Right atrium auricular region (tissue), 2 donors: ENCODE results near the gene GMPR2. TPM values are rescaled to one million over a fixed set of nuclear protein-coding genes. Genes with fewer than 3 reads are reported as not detected.

Experiments
- DNase-seq: peaks from one replicate; pipeline ENCODE4 v3.0.0-alpha.2; 2019; ENCODE audit warnings: low spot score
- H3K27ac ChIP-seq, 2 donors: fragments of 200-600 bp; sonication (generic); 1 replicate in 1 of 2; 2 replicates in 1 of 2; pipeline ENCODE4 v1.5.1; 2016 to 2019
- H3K27me3 ChIP-seq, 2 donors: fragments of 200-600 bp; sonication (generic); one replicate each; pipeline versions ENCODE4 v1.5.1 to v1.6.0; 2017 to 2019
- H3K36me3 ChIP-seq: fragments of 200-600 bp; sonication (generic); one replicate; pipeline ENCODE4 v1.5.1; 2016
- H3K4me1 ChIP-seq, 2 donors: fragments of 200-600 bp; sonication (generic); one replicate each; pipeline versions ENCODE4 v1.5.1 to v1.6.0; 2017 to 2019
- H3K4me3 ChIP-seq, 2 donors: fragments of 200-600 bp; sonication (generic); 1 replicate in 1 of 2; 2 replicates in 1 of 2; pipeline ENCODE4 v1.5.1; 2017 to 2019; ENCODE audit warnings: mild to moderate bottlenecking in 1 of 2, moderate library complexity in 1 of 2
- H3K9me3 ChIP-seq, 2 donors: fragments of 200-600 bp; sonication (generic); one replicate each; pipeline ENCODE4 v1.5.1; 2019
- total RNA-seq, 2 donors: library from RNA; depleted of rRNA; stranded (reverse); fragments of >200 nt; gene quantifications; one replicate each; pipeline ENCODE4 v1.1.0, GENCODE V29; 2016
- TF ChIP-seq, protein P1 (sequence below), 2 donors: fragments of 200-600 bp; sonication (generic); IDR thresholded peaks; one replicate each; pipeline ENCODE4 v1.5.1; 2019; ENCODE audit warnings: antibody characterized with exemption in 2 of 2

GMPR2 gene
- total RNA-seq, 2 donors from 2014 or later, result 28.1 to 31.7 TPM

GRCh38 chr14:24224618-24225071 lies 8.1 kb upstream of the GMPR2 start:
- H3K9me3 ChIP-seq, result no peaks in the 10 kb centered on the region
- TF ChIP-seq, protein P1, sequence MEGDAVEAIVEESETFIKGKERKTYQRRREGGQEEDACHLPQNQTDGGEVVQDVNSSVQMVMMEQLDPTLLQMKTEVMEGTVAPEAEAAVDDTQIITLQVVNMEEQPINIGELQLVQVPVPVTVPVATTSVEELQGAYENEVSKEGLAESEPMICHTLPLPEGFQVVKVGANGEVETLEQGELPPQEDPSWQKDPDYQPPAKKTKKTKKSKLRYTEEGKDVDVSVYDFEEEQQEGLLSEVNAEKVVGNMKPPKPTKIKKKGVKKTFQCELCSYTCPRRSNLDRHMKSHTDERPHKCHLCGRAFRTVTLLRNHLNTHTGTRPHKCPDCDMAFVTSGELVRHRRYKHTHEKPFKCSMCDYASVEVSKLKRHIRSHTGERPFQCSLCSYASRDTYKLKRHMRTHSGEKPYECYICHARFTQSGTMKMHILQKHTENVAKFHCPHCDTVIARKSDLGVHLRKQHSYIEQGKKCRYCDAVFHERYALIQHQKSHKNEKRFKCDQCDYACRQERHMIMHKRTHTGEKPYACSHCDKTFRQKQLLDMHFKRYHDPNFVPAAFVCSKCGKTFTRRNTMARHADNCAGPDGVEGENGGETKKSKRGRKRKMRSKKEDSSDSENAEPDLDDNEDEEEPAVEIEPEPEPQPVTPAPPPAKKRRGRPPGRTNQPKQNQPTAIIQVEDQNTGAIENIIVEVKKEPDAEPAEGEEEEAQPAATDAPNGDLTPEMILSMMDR (IDR thresholded peaks at IDR 0.05), result no peak
- H3K36me3 ChIP-seq, result peaks cover 10% of the 10 kb centered on the region
- no peaks in the 10 kb centered on the region for H3K27me3 ChIP-seq
- H3K27ac ChIP-seq, result peak overlapping the region in 1 of 2 donors; percentile 41
- DNase-seq, result no peak
- H3K4me1 ChIP-seq, result no peaks in the 10 kb centered on the region
- no peak overlapping the region for H3K4me3 ChIP-seq

- Histone ChIP-seq H3K4me1 (peaks cover 0 to 10% of the 10 kb centered on the region in 2 donors), H3K27ac (no peak overlapping the region), H3K9me3 (no peaks in the 10 kb centered on the region), H3K4me3 (no peak overlapping the region), H3K36me3 (peaks cover 10% of the 10 kb centered on the region), H3K27me3 (no peaks in the 10 kb centered on the region)
- no peak for DNase-seq
- TF ChIP-seq, protein P1 (IDR thresholded peaks at IDR 0.05), result no peak
These were observed 6.3 kb upstream of the GMPR2 start for GRCh38 chr14:24226473-24226872.

DNA sequence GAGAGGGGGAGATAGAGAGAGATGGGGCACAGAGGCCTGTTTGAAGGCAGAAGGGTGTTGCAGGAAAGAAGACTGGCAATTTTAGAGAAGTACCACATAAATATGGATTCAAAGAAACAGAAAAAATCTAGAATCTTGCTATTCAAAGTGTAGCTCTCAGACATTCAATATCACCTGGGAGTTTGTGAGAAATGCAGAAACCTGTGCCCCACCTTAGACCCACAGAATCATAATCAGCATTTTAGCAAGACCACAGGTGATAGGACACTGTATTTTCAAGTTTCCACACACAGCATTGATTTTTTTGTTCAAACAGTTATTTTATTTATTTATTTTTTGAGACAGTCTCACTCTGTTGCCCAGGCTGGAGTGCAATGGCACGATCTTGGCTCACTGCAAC lies 3.8 kb upstream of the GMPR2 start:
- Histone ChIP-seq H3K4me1 (peaks cover 0 to 22% of the 10 kb centered on the region in 2 donors), H3K27me3 (no peaks in the 10 kb centered on the region), H3K4me3 (no peak overlapping the region), H3K9me3 (no peaks in the 10 kb centered on the region), H3K27ac (no peak overlapping the region), H3K36me3 (peaks cover 10% of the 10 kb centered on the region)
- TF ChIP-seq, protein P1 (IDR thresholded peaks at IDR 0.05), result no peak
- no peak for DNase-seq

DNA sequence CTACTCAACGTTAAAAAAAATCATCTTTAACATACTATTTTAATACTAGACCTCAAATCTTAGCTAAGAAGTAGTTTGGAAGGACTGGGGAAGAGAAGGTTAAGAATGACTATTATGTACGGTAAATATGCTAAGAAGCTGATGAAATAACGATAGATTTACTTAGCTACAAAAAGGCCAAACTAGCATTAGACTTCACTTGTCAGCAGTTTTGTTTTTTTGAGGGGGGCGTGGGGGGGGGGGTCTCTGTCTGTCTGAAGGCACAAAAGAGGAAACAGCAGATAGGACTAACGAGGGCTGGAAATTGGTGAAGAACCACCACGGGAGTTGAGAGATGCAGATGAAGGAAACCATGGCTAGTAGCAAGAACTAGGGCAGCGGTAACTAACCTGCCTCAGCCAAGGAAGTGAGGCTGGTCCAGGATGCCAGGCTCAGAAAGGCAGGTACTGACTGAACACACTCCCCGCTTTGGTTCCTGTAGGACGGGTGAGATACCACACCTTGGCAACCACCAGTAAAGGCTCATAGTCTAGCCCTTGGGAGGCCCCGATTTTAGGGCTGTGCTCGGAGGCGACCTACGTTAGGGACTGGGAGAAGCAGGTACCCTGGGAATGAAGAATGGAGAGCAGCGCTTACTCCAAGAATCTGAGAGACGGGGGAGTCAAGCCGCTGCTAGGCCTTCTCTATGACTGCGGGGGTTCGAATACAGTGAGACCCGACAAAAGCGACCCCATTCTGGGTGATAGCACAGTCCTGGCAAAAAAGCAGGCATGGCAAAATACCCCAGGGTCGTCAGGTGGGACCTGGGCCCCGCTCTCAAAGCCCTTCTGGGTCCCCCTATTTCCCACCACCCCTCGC lies 1.2 kb upstream of the GMPR2 start:
- TF ChIP-seq, protein P1 (IDR thresholded peaks at IDR 0.05), result no peak
- peak overlapping the region; percentile 86 to 92 for H3K27ac ChIP-seq
- peaks cover 0 to 28% of the 10 kb centered on the region in 2 donors for H3K4me1 ChIP-seq
- H3K36me3 ChIP-seq, result peaks cover 20% of the 10 kb centered on the region
- H3K27me3 ChIP-seq, result no peaks in the 10 kb centered on the region
- peak overlapping the region; percentile 86 to 95 for H3K4me3 ChIP-seq
- no peaks in the 10 kb centered on the region for H3K9me3 ChIP-seq
- DNase-seq, result no peak

DNA sequence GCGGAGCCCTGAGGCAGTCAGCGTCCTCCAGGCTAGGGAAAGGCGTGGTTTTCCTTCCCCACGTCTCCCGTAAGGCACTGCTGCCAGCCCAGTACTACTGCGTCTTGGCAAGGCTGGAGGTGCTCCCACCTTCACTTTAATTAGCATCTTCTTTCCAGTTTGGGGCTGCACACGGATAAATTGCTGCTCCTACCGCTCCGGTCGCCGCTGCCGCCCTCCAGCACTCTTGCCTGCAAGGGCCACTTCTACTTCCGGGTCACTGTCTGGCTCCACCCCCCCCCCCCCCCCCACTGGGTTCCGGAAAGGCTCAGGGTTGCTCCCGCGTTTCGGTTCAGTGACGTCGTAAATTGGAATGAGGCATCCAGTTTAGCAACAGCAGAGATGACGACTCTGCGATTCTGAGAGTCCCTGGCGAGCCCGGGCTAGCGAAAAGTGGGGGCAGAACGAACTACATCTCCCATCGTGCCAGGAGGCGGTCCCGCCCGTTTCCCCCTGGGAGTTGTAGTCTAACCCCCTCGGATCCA lies 546 bp upstream of the GMPR2 start, which contains the start of gene NEDD8:
Gene NEDD8 (minus strand): TSS at position 247 of the 524 bp plus-strand sequence. CDS start 100 bp downstream, at position 147.
- Histone ChIP-seq H3K9me3 (no peaks in the 10 kb centered on the region), H3K27ac (peak within 1 kb of the TSS; percentile 86 to 92), H3K36me3 (peaks cover 27% of the 10 kb centered on the region), H3K4me1 (peaks cover 0 to 28% of the 10 kb centered on the region in 2 donors), H3K27me3 (no peaks in the 10 kb centered on the region), H3K4me3 (peak within 1 kb of the TSS; percentile 86 to 95)
- DNase-seq, result peak; percentile 97
- TF ChIP-seq, protein P1 (IDR thresholded peaks at IDR 0.05), result no peak
